OCI-LY3 (cell line): ENCODE measurements around the gene CACNG7.

Source experiments
- H2AFZ ChIP-seq: fragments of 200-600, 300-600 bp; shearing (Covaris generic); 2 replicates; pipeline ENCODE4 v1.6.0; 2014; ENCODE audit warnings: antibody characterized with exemption, low read depth, low read length
- H3K27ac ChIP-seq: fragments of 200-600, 300-600 bp; sonication (generic); 2 replicates; pipeline ENCODE4 v1.5.1; 2014; ENCODE audit warnings: mild to moderate bottlenecking, low read length, moderate library complexity, mixed read lengths
- H3K27me3 ChIP-seq: fragments of 200-600, 300-600 bp; sonication (generic); 2 replicates; pipeline ENCODE4 v1.6.1; 2014; ENCODE audit warnings: low read depth, low read length, mixed read lengths
- H3K36me3 ChIP-seq: fragments of 200-600, 300-600 bp; sonication (generic); replicated peaks from 2 replicates; pipeline ENCODE3; 2014; ENCODE audit warnings: low read depth, low read length, mixed read lengths
- H3K4me1 ChIP-seq: fragments of 300-600, 200-600 bp; sonication (generic); 2 replicates; pipeline ENCODE4 v1.6.1; 2014; ENCODE audit warnings: low read length, mixed read lengths
- H3K4me2 ChIP-seq: fragments of 200-600, 300-600 bp; sonication (generic); 2 replicates; pipeline ENCODE4 v1.6.1; 2014; ENCODE audit warnings: low read length, mixed read lengths
- H3K4me3 ChIP-seq: fragments of 300-600, 200-600 bp; sonication (generic); 2 replicates; pipeline ENCODE4 v1.5.1; 2014; ENCODE audit warnings: antibody characterized with exemption, mild to moderate bottlenecking, low read length, moderate library complexity
- H3K79me2 ChIP-seq: fragments of 300-600, 200-600 bp; shearing (Covaris generic); 2 replicates; pipeline ENCODE4 v1.6.1; 2014; ENCODE audit warnings: mild to moderate bottlenecking, low read length, mixed read lengths
- H3K9ac ChIP-seq: fragments of 300-600, 200-600 bp; shearing (Covaris generic); 2 replicates; pipeline ENCODE4 v1.6.0; 2014; ENCODE audit warnings: mild to moderate bottlenecking, low read length, moderate library complexity
- H3K9me3 ChIP-seq: fragments of 200-600, 300-600 bp; shearing (Covaris generic); 2 replicates; pipeline ENCODE4 v1.6.1; 2014; ENCODE audit warnings: low read length, mixed read lengths; ENCODE audit not compliant: insufficient read depth
- H4K20me1 ChIP-seq: fragments of 200-600, 300-600 bp; sonication (generic); 2 replicates; pipeline ENCODE4 v1.6.1; 2016; ENCODE audit warnings: low read length, mixed read lengths; ENCODE audit not compliant: insufficient read depth
- CTCF ChIP-seq: fragments of 200-600, 300-600 bp; sonication (generic); IDR thresholded peaks from 2 replicates; pipeline ENCODE4 v1.5.1; 2014; ENCODE audit warnings: antibody characterized with exemption, low read length, low read depth
- EZH2phosphoT487 ChIP-seq: fragments of 200-600 bp; shearing (Covaris generic); IDR thresholded peaks from 2 replicates; pipeline ENCODE4 v1.6.1; 2018; ENCODE audit warnings: antibody characterized with exemption, mixed run types, low read depth

CACNG7 gene

GRCh38 chr19:53983457-53984289, 74.6 kb downstream of the CACNG7 start:
- H3K27ac ChIP-seq: no peak overlapping the region
- H3K4me1 ChIP-seq: no peaks in the 10 kb centered on the region
- no peaks in the 10 kb centered on the region for H4K20me1 ChIP-seq
- no peak overlapping the region for H2AFZ ChIP-seq
- H3K4me2 ChIP-seq: no peak overlapping the region
- H3K9me3 ChIP-seq: 0 out of 2 replicates have a peak, but pooled peaks cover 7% of the 10 kb centered on the region
- H3K36me3 ChIP-seq: no peaks in the 10 kb centered on the region
- no peak overlapping the region for H3K4me3 ChIP-seq
- no peak for TF ChIP-seq CTCF
- no peak for TF ChIP-seq EZH2phosphoT487
- H3K9ac ChIP-seq: no peak overlapping the region
- H3K27me3 ChIP-seq: no peaks in the 10 kb centered on the region
- no peaks in the 10 kb centered on the region for H3K79me2 ChIP-seq

GRCh38 chr19:53985863-53986262, 76.8 kb downstream of the CACNG7 start:
- Histone ChIP-seq H3K27me3 (no peaks in the 10 kb centered on the region), H3K79me2 (no peaks in the 10 kb centered on the region), H3K4me3 (no peak overlapping the region), H3K9ac (no peak overlapping the region), H3K27ac (no peak overlapping the region), H2AFZ (no peak overlapping the region), H3K4me2 (no peak overlapping the region), H4K20me1 (no peaks in the 10 kb centered on the region), H3K36me3 (no peaks in the 10 kb centered on the region), H3K9me3 (0 out of 2 replicates have a peak, but pooled peaks cover 4% of the 10 kb centered on the region), H3K4me1 (no peaks in the 10 kb centered on the region)
- TF ChIP-seq EZH2phosphoT487: no peak
- no peak for TF ChIP-seq CTCF

GRCh38 chr19:53988981-53989380, 79.9 kb downstream of the CACNG7 start:
- no peaks in the 10 kb centered on the region for H3K79me2 ChIP-seq
- no peaks in the 10 kb centered on the region for H3K9me3 ChIP-seq
- no peak overlapping the region for H3K4me3 ChIP-seq
- no peak overlapping the region for H3K4me2 ChIP-seq
- H3K4me1 ChIP-seq: no peaks in the 10 kb centered on the region
- H3K27ac ChIP-seq: no peak overlapping the region
- H3K36me3 ChIP-seq: no peaks in the 10 kb centered on the region
- TF ChIP-seq EZH2phosphoT487 (no peak), CTCF (no peak)
- no peak overlapping the region for H2AFZ ChIP-seq
- H4K20me1 ChIP-seq: no peaks in the 10 kb centered on the region
- no peak overlapping the region for H3K9ac ChIP-seq
- H3K27me3 ChIP-seq: no peaks in the 10 kb centered on the region

- Histone ChIP-seq H2AFZ (no peak overlapping the region), H4K20me1 (no peaks in the 10 kb centered on the region), H3K9ac (no peak overlapping the region), H3K9me3 (no peaks in the 10 kb centered on the region), H3K27ac (no peak overlapping the region), H3K27me3 (no peaks in the 10 kb centered on the region), H3K4me2 (no peak overlapping the region), H3K4me1 (no peaks in the 10 kb centered on the region), H3K79me2 (no peaks in the 10 kb centered on the region), H3K36me3 (no peaks in the 10 kb centered on the region), H3K4me3 (no peak overlapping the region)
- TF ChIP-seq EZH2phosphoT487 (no peak), CTCF (no peak)
Measured at GRCh38 chr19:53989600-53990533, 80.8 kb downstream of the CACNG7 start.
